Measurements from ENCODE around the gene ZDHHC7. TPM values are rescaled to one million over a fixed set of nuclear protein-coding genes. Genes with fewer than 3 reads are reported as not detected.

ZDHHC7 gene
- total and polyA plus RNA-seq, 2 donors (not counting 1 experiment from before 2014, with no cell fraction given) = 96.4 to 135 TPM

Other genes starting within 250 kb of the ZDHHC7 start
- gene CRISPLD2, start 191.6 kb downstream of the ZDHHC7 start, total RNA-seq = 34.9 and 37.0 TPM in 2 replicates
- gene CRISPLD2, start 191.6 kb downstream of the ZDHHC7 start, polyA plus RNA-seq = 11.8 and 96.2 TPM in 2 replicates
- gene KIAA0513, start 16.3 kb upstream of the ZDHHC7 start, total RNA-seq = 19.5 and 22.3 TPM in 2 replicates
- 11.7 and 13.8 TPM in 2 replicates for gene KIAA0513, start 16.3 kb upstream of the ZDHHC7 start, polyA plus RNA-seq
- gene CIBAR2, start 100.9 kb upstream of the ZDHHC7 start, total RNA-seq = not detected in 2 replicates
- gene CIBAR2, start 100.9 kb upstream of the ZDHHC7 start, polyA plus RNA-seq = 0.10 TPM in 1 of 2 replicates, not detected in the other